Osteoblast (primary cell): ENCODE results near the gene BID. TPM values are rescaled to one million over a fixed set of nuclear protein-coding genes. Genes with fewer than 3 reads are reported as not detected.

Source experiments
- DNase-seq: peaks from one replicate; pipeline ENCODE4 v3.0.0; 2011; ENCODE audit warnings: low spot score, mixed read lengths; ENCODE audit not compliant: insufficient read length; ENCODE audit errors: missing footprints
- H2AFZ ChIP-seq: 2 replicates; pipeline ENCODE4 v1.6.0; 2011; ENCODE audit warnings: mild to moderate bottlenecking, low read length
- H3K27ac ChIP-seq: 2 replicates; pipeline ENCODE4 v1.5.1; 2011; ENCODE audit warnings: mild to moderate bottlenecking, low read depth, low read length, moderate library complexity
- H3K27me3 ChIP-seq: 2 replicates; pipeline ENCODE4 v1.6.0; 2012; ENCODE audit warnings: mild to moderate bottlenecking, control low read depth, inconsistent platforms, low read length, moderate library complexity; ENCODE audit not compliant: insufficient read depth
- H3K36me3 ChIP-seq: 2 replicates; pipeline ENCODE4 v1.5.1; 2011; ENCODE audit warnings: mild to moderate bottlenecking, low read length, control low read depth, moderate library complexity; ENCODE audit not compliant: insufficient read depth
- H3K4me1 ChIP-seq: 2 replicates; pipeline ENCODE4 v1.5.1; 2011; ENCODE audit warnings: mild to moderate bottlenecking, low read length, control low read depth, moderate library complexity; ENCODE audit not compliant: insufficient read depth
- H3K4me2 ChIP-seq: 2 replicates; pipeline ENCODE4 v1.6.0; 2011; ENCODE audit warnings: mild to moderate bottlenecking, low read length; ENCODE audit not compliant: insufficient read depth
- H3K4me3 ChIP-seq: fragments of 200-600 bp; sonication (generic); 3 replicates; pipeline ENCODE4 v1.5.1; 2012; ENCODE audit warnings: mild to moderate bottlenecking, low read length, inconsistent platforms; ENCODE audit not compliant: insufficient read depth
- H3K79me2 ChIP-seq: 2 replicates; pipeline ENCODE4 v1.6.0; 2012; ENCODE audit warnings: mild to moderate bottlenecking, low read length, control low read depth, inconsistent platforms; ENCODE audit not compliant: insufficient read depth
- H3K9me3 ChIP-seq: 2 replicates; pipeline ENCODE4 v1.5.1; 2011; ENCODE audit warnings: low read depth, low read length, control low read depth
- H4K20me1 ChIP-seq: 2 replicates; pipeline ENCODE4 v1.6.0; 2012; ENCODE audit warnings: mild to moderate bottlenecking, low read length, control low read depth; ENCODE audit not compliant: insufficient read depth
- total RNA-seq: library from RNA; depleted of rRNA; stranded (reverse); fragments of >200 nt; gene quantifications from 2 replicates; pipeline ENCODE4 v1.2.3, GENCODE V29; 2012
- TF ChIP-seq, protein P1 (sequence below): IDR thresholded peaks from 2 replicates; pipeline ENCODE4 v1.5.1; 2011; ENCODE audit warnings: mild to moderate bottlenecking, low read depth, low read length, moderate library complexity; ENCODE audit errors: extremely low read depth

The BID gene
- total RNA-seq, 1 donor = 16.3 TPM

GRCh38 chr22:17792299-17792698, 18.0 kb upstream of the BID start:
- H3K4me3 ChIP-seq = no peak overlapping the region
- no peak overlapping the region for H3K4me2 ChIP-seq
- TF ChIP-seq, protein P1, sequence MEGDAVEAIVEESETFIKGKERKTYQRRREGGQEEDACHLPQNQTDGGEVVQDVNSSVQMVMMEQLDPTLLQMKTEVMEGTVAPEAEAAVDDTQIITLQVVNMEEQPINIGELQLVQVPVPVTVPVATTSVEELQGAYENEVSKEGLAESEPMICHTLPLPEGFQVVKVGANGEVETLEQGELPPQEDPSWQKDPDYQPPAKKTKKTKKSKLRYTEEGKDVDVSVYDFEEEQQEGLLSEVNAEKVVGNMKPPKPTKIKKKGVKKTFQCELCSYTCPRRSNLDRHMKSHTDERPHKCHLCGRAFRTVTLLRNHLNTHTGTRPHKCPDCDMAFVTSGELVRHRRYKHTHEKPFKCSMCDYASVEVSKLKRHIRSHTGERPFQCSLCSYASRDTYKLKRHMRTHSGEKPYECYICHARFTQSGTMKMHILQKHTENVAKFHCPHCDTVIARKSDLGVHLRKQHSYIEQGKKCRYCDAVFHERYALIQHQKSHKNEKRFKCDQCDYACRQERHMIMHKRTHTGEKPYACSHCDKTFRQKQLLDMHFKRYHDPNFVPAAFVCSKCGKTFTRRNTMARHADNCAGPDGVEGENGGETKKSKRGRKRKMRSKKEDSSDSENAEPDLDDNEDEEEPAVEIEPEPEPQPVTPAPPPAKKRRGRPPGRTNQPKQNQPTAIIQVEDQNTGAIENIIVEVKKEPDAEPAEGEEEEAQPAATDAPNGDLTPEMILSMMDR = no peak
- no peaks in the 10 kb centered on the region for H4K20me1 ChIP-seq
- no peak overlapping the region for H2AFZ ChIP-seq
- H3K4me1 ChIP-seq = no peaks in the 10 kb centered on the region
- H3K9me3 ChIP-seq = no peaks in the 10 kb centered on the region
- H3K79me2 ChIP-seq = no peaks in the 10 kb centered on the region
- peak; percentile 65 for DNase-seq
- H3K27ac ChIP-seq = no peak overlapping the region
- H3K27me3 ChIP-seq = no peaks in the 10 kb centered on the region
- H3K36me3 ChIP-seq = no peaks in the 10 kb centered on the region

DNA sequence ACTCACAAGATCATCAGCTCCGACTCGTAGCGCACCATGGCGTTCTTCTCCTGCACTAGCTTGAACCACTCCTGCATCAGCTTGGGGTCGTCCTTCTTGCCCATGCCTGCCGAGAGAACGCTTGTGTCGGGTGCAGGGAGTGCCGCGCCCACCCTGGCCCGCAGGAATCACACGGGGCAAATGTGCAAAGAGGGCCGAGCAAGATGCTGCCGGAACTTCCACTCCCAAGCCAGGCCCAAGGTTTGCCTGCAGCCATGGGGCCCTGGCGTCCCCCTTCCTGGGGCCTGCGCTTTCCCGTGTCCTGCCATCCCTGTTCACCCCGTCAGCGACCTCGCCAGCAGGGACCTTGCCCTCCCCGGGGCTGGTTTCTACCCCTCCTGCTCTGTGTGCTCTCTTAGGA, 16.9 kb upstream of the BID start:
- DNase-seq = no peak
- no peak overlapping the region for H2AFZ ChIP-seq
- no peak overlapping the region for H3K27ac ChIP-seq
- no peaks in the 10 kb centered on the region for H3K79me2 ChIP-seq
- H3K4me1 ChIP-seq = no peaks in the 10 kb centered on the region
- H3K27me3 ChIP-seq = no peaks in the 10 kb centered on the region
- no peak overlapping the region for H3K4me3 ChIP-seq
- H4K20me1 ChIP-seq = no peaks in the 10 kb centered on the region
- peaks cover 3% of the 10 kb centered on the region for H3K36me3 ChIP-seq
- no peak overlapping the region for H3K4me2 ChIP-seq
- no peaks in the 10 kb centered on the region for H3K9me3 ChIP-seq
- TF ChIP-seq, protein P1 = no peak

GRCh38 chr22:17789379-17790200, 15.3 kb upstream of the BID start:
- no peak overlapping the region for H3K27ac ChIP-seq
- no peak overlapping the region for H2AFZ ChIP-seq
- no peaks in the 10 kb centered on the region for H3K4me1 ChIP-seq
- H3K36me3 ChIP-seq = peaks cover 3% of the 10 kb centered on the region
- H3K4me3 ChIP-seq = no peak overlapping the region
- no peaks in the 10 kb centered on the region for H3K27me3 ChIP-seq
- no peaks in the 10 kb centered on the region for H3K9me3 ChIP-seq
- H3K4me2 ChIP-seq = no peak overlapping the region
- TF ChIP-seq, protein P1 = no peak
- peak; percentile 91 for DNase-seq
- no peaks in the 10 kb centered on the region for H3K79me2 ChIP-seq
- H4K20me1 ChIP-seq = no peaks in the 10 kb centered on the region

GRCh38 chr22:17788528-17789378, 14.5 kb upstream of the BID start:
- peak; percentile 68 for DNase-seq
- H3K4me2 ChIP-seq = no peak overlapping the region
- H4K20me1 ChIP-seq = no peaks in the 10 kb centered on the region
- peaks cover 3% of the 10 kb centered on the region for H3K36me3 ChIP-seq
- H3K27ac ChIP-seq = no peak overlapping the region
- no peaks in the 10 kb centered on the region for H3K4me1 ChIP-seq
- TF ChIP-seq, protein P1 = no peak
- no peaks in the 10 kb centered on the region for H3K9me3 ChIP-seq
- H2AFZ ChIP-seq = no peak overlapping the region
- H3K79me2 ChIP-seq = no peaks in the 10 kb centered on the region
- no peak overlapping the region for H3K4me3 ChIP-seq
- H3K27me3 ChIP-seq = no peaks in the 10 kb centered on the region
